ENCODE data around the gene PTCD1. TPM values are rescaled to one million over a fixed set of nuclear protein-coding genes. Genes with fewer than 3 reads are reported as not detected.

Gene PTCD1
- total and polyA plus RNA-seq, 9 of the 15 experiments (the other 6 are each of a cell fraction or from before 2014, with no cell fraction given) = 0.46 to 17.1 (median 6.2) TPM

GRCh38 chr7:99472561-99473314 lies 34.1 kb upstream of the PTCD1 start, which contains the start of gene ZNF789 (continued):
- no peak; the same call in 1 of the 2 replicates for TF ChIP-seq ZKSCAN1 (IDR thresholded peaks at IDR 0.05; ENCODE audit: low read depth, low read length)
- TF ChIP-seq TAF7 (tag; IDR thresholded peaks at IDR 0.05) = peak; percentile 69
- peak; percentile 84 for TF ChIP-seq TAF9B (IDR thresholded peaks at IDR 0.05; ENCODE audit: partially characterized antibody)
- peak; percentile 92 for TF ChIP-seq ZBTB17 (CRISPR knock-in tag; IDR thresholded peaks at IDR 0.05)
- no peak for TF ChIP-seq ZNF23 (CRISPR knock-in tag; IDR thresholded peaks at IDR 0.05)
- no peak for TF ChIP-seq NFE2L1 (tag; IDR thresholded peaks at IDR 0.05; ENCODE audit: borderline replicate concordance, low read depth)
- no peak for TF ChIP-seq POLR3A (IDR thresholded peaks at IDR 0.05; ENCODE audit: borderline replicate concordance, extremely low read depth, insufficient read depth, insufficient read length)
- no peak for TF ChIP-seq KDM4B (IDR thresholded peaks at IDR 0.05; ENCODE audit: borderline replicate concordance in 2 of 2, low read depth in 1 of 2)
- no peak for TF ChIP-seq ZNF780A (CRISPR knock-in tag; IDR thresholded peaks at IDR 0.05)
- no peak for TF ChIP-seq ZNF124 (CRISPR knock-in tag; IDR thresholded peaks at IDR 0.05)
- TF ChIP-seq ETV5 (CRISPR knock-in tag; IDR thresholded peaks at IDR 0.05; ENCODE audit: low read depth) = no peak; the same call in 1 of the 2 replicates
- no peak for TF ChIP-seq KAT7 (CRISPR knock-in tag; IDR thresholded peaks at IDR 0.05; ENCODE audit: borderline replicate concordance)
- TF ChIP-seq ZNF655 (CRISPR knock-in tag; IDR thresholded peaks at IDR 0.05) = no peak
- no peak for TF ChIP-seq EWSR1 (IDR thresholded peaks at IDR 0.05; ENCODE audit: borderline replicate concordance, low read depth, partially characterized antibody)
- TF ChIP-seq TOE1 (IDR thresholded peaks at IDR 0.05; ENCODE audit: borderline replicate concordance) = peak; percentile 100
- no peak for TF ChIP-seq TOE1 (CRISPR knock-in tag; IDR thresholded peaks at IDR 0.05; ENCODE audit: borderline replicate concordance, low read depth)
- 0 out of 2 replicates have a peak, but pooled peaks have one; percentile 16 for TF ChIP-seq ZNF586 (CRISPR knock-in tag; conservative IDR thresholded peaks at IDR 0.05)
- TF ChIP-seq HMG20B (CRISPR knock-in tag; IDR thresholded peaks at IDR 0.05) = no peak
- TF ChIP-seq REST (IDR thresholded peaks at IDR 0.05; ENCODE audit: borderline replicate concordance) = peak; percentile 95
- peak; percentile 57; the same call in 1 of the 2 replicates for TF ChIP-seq REST (CRISPR knock-in tag; IDR thresholded peaks at IDR 0.05; ENCODE audit: low read depth)
